Adrenal gland (tissue), 12 donors: ENCODE results near the gene FAR2. TPM values are rescaled to one million over a fixed set of nuclear protein-coding genes. Genes with fewer than 3 reads are reported as not detected.

Experiments used
- DNase-seq, 7 donors: peaks; one replicate each; pipeline ENCODE4 v3.0.0-alpha.2; 2019 to 2020
- H3K27ac ChIP-seq, 5 donors: fragments of 200-600 bp; sonication (generic) in 4 of 5; 1 replicate in 3 of 5; 2 replicates in 2 of 5; pipeline versions ENCODE4 v1.5.1 to v1.8.0; 2016 to 2020; ENCODE audit warnings: mild to moderate bottlenecking in 1 of 5
- H3K27me3 ChIP-seq: fragments of 200-600 bp; 2 replicates; pipeline ENCODE4 v1.8.0; 2021
- H3K36me3 ChIP-seq, 2 donors: fragments of 200-600 bp; replicated peaks in 1 of 2; 1 replicate in 1 of 2; 2 replicates in 1 of 2; pipeline versions ENCODE4 v1.5.1 to v1.8.0; 2018 to 2022
- H3K4me1 ChIP-seq, 2 donors: fragments of 200-600 bp; replicated peaks in 1 of 2; 1 replicate in 1 of 2; 2 replicates in 1 of 2; pipeline versions ENCODE4 v1.5.1 to v1.8.0; 2018 to 2021
- H3K4me3 ChIP-seq, 4 donors: fragments of 200-600 bp; sonication (generic) in 3 of 4; one replicate each; pipeline ENCODE4 v1.5.1; 2016 to 2018
- H3K9me3 ChIP-seq, 3 donors: fragments of 200-600 bp; sonication (generic) in 1 of 3; replicated peaks in 1 of 3; 1 replicate in 2 of 3; 2 replicates in 1 of 3; pipeline versions ENCODE4 v1.5.1 to v1.8.0; 2016 to 2021
- CTCF ChIP-seq, 6 experiments: fragments of 450-650 bp in 4 of 6; fragments of 200-600 bp in 2 of 6; sonication (generic) in 1 of 6; IDR thresholded peaks; 1 replicate in 5 of 6; 2 replicates in 1 of 6; pipeline versions ENCODE4 v1.5.1 to v1.8.0; 2016 to 2021; ENCODE audit warnings: antibody characterized with exemption in 6 of 6, mild to moderate bottlenecking in 2 of 6, moderate library complexity in 1 of 6
- POLR2A ChIP-seq, 2 donors: fragments of 450-650 bp; IDR thresholded peaks; one replicate each; pipeline ENCODE4 v1.6.1; 2017; ENCODE audit warnings: antibody characterized with exemption in 2 of 2, mild to moderate bottlenecking in 2 of 2, moderate library complexity in 1 of 2
- WGBS, 4 donors: extraction: QIAGEN DNeasy Blood & Tissue Kit in 2 of 4; methylation state at CpG; one replicate each; pipeline versions ENCODE4 v1.1.5 to v1.1.7; 2013 to 2017; 5-methylcytosine and 5-hydroxymethylcytosine counted together
- intact Hi-C, 2 donors: fragments of 100-400 bp; cut with DNase I; formaldehyde crosslinking; loops; one replicate each; pipeline versions ENCODE4 v1.14.1 to v1.15.0; 2022 to 2023
- polyA plus RNA-seq, 3 donors: library from polyadenylated mRNA; stranded (reverse); fragments of 200-250 nt in 2 of 3; fragments of 350-450 nt in 1 of 3; fragmentation: Illumina TruSeq in 1 of 3; extraction: RNeasy Lipid Tissue Mini Kit (QIAGEN cat#74804) in 1 of 3; gene quantifications; one replicate each; pipeline ENCODE4 v1.2.3, GENCODE V29; 2013 to 2014
- total RNA-seq, 9 donors: library from RNA; depleted of rRNA in 4 of 9; stranded (reverse); fragments of >200 nt in 4 of 9; fragments of 120-200 nt in 1 of 9; fragmentation: NEBNext Ultra II Directional in 1 of 9; extraction: Animal tissue kit (Norgen Biotek cat#: 25700) in 1 of 9; gene quantifications; one replicate each; pipeline versions ENCODE4 v1.1.0 to v1.2.4, GENCODE V29; 2013 to 2023
- donor health status: healthy with polysubstance abuse.
- donor health status: Bipolar disorder and iron deficiency.
- donor health status: DM: yes; HTN: yes; CAD: no.
- donor health status: DM: no; HTN: no; CAD: no.
- donor health status: DM: no; HTN: no; CAD: no.
- donor health status: DM: yes; HTN: yes; CAD: no.

The FAR2 gene
- total and polyA plus RNA-seq, 12 donors: 1.9 to 10.3 (median 4.9) TPM

GRCh38 chr12:29314416-29314815, 165.3 kb downstream of the FAR2 start:
- no peaks in the 10 kb centered on the region for H3K36me3 ChIP-seq
- TF ChIP-seq POLR2A (IDR thresholded peaks at IDR 0.05) (no peak), CTCF (IDR thresholded peaks at IDR 0.05) (no peak)
- H3K4me3 ChIP-seq: no peak overlapping the region
- H3K9me3 ChIP-seq: no peaks in the 10 kb centered on the region
- 37 to 75% (median 54%) methylated on average over 2 of the region's 2 CpGs for WGBS, 4 donors
- intact Hi-C loops: loop anchor here in 1 of 2 donors (10.0 kb wide), 1 partner anchor 240 kb away; no protein-coding TSS in a partner anchor
- DNase-seq: peak in 2 of 7 donors; percentile 9 to 59
- H3K4me1 ChIP-seq: no peaks in the 10 kb centered on the region
- H3K27ac ChIP-seq: no peak overlapping the region
- H3K27me3 ChIP-seq: no peaks in the 10 kb centered on the region

GRCh38 chr12:29316752-29317151, 167.7 kb downstream of the FAR2 start:
- 26 to 45% (median 38%) methylated on average over 4 of the region's 4 CpGs for WGBS, 4 donors
- Histone ChIP-seq H3K27ac (no peak overlapping the region), H3K27me3 (no peaks in the 10 kb centered on the region), H3K4me1 (no peaks in the 10 kb centered on the region), H3K4me3 (no peak overlapping the region), H3K9me3 (no peaks in the 10 kb centered on the region), H3K36me3 (no peaks in the 10 kb centered on the region)
- DNase-seq: peak; percentile 51 to 83 (median 77)
- TF ChIP-seq POLR2A (IDR thresholded peaks at IDR 0.05) (no peak), CTCF (IDR thresholded peaks at IDR 0.05) (no peak)
- intact Hi-C loops: loop anchor here in 1 of 2 donors (10.0 kb wide), 1 partner anchor 242 kb away; no protein-coding TSS in a partner anchor

DNA sequence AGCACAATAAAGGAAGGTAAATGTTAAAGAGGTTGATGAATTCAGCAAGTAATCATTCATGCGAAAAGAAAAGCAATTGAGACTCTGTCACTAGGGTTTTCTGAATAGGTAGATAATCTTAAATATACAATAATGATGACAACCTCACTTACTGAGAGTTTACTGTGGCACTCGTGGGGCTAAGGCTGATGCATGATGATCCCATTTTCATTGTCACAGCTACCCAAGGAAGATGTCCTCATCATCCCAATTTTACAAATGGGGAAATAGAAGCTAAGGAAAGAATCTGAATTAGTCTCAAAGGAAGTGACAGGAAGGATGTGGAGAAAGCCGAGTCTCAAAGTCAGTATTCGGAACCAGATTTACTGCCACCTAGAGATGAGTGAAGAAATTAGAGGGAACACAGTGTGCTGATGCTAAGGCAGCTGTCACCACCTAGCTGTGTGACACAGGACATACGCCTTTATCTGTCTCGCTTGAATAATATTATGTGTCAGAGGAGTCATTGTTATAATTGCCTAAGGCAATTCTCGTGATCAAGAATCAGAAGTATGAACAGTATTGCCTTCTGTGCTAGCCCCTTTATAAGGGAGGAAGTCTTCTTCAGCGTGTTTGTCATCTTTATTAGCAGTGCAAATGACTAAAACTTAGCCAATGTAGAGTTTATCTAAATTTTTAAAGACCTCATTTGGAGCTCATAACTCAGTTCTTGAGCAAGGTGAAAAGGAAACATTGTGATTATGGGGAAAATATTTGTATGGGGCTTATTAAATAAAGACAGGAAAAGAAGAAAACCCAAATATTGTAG, 168.7 kb downstream of the FAR2 start:
- H3K27ac ChIP-seq: no peak overlapping the region
- no peaks in the 10 kb centered on the region for H3K4me1 ChIP-seq
- no peaks in the 10 kb centered on the region for H3K9me3 ChIP-seq
- peak; percentile 30 to 89 (median 70) for TF ChIP-seq CTCF (IDR thresholded peaks at IDR 0.05)
- TF ChIP-seq POLR2A (IDR thresholded peaks at IDR 0.05): no peak
- DNase-seq: peak; percentile 21 to 83 (median 38)
- 31 to 38% (median 34%) methylated on average over 8 of the region's 8 CpGs for WGBS, 4 donors
- intact Hi-C loops: loop anchor here in 1 of 2 donors (10.0 kb wide), 1 partner anchor 243 kb away; no protein-coding TSS in a partner anchor
- no peaks in the 10 kb centered on the region for H3K36me3 ChIP-seq
- no peaks in the 10 kb centered on the region for H3K27me3 ChIP-seq
- H3K4me3 ChIP-seq: no peak overlapping the region

DNA sequence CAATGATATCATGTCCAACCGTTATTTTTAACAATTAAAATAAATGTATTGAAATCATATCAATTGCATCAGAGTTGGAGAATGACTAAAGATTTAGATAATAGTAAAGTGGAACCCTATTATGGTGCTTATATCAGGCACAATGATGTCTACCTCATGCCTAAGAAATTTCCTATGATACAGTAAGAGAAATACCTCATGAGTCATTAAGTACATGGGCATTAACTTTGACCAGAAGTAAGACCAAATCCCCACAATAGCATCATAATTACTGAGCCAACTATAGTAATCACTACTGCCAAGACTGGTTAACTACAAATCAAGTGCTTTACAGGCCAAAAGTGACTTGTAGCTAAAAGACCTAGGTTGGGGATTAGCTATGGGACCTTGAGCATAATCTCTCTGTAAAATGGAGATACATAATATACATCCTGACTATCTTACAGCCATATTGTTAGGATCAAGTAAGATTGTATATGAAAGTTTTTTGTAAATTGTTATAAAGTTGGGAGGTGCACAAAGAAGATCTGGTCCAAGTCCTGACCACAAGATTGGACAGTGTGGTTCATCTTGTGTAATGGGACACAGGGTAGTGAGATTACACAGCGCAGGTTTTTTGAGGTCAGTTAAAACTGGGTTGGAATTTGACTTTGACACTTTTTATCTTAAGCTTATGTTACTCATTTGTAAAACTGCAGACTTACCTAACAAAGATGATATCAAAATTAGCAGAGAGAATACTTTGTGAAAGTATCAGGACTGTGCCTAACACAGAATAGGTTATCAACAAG, 171.4 kb downstream of the FAR2 start:
- intact Hi-C loops: no loop called here
- no peaks in the 10 kb centered on the region for H3K9me3 ChIP-seq
- H3K27me3 ChIP-seq: no peaks in the 10 kb centered on the region
- H3K27ac ChIP-seq: no peak overlapping the region
- H3K4me1 ChIP-seq: no peaks in the 10 kb centered on the region
- TF ChIP-seq CTCF (IDR thresholded peaks at IDR 0.05): no peak
- no peak for TF ChIP-seq POLR2A (IDR thresholded peaks at IDR 0.05)
- no peak overlapping the region for H3K4me3 ChIP-seq
- 83 to 97% (median 92%) methylated on average over 2 of the region's 2 CpGs for WGBS, 4 donors
- no peak for DNase-seq
- H3K36me3 ChIP-seq: no peaks in the 10 kb centered on the region
